ENCODE measurements around the gene RPS29.

DNA sequence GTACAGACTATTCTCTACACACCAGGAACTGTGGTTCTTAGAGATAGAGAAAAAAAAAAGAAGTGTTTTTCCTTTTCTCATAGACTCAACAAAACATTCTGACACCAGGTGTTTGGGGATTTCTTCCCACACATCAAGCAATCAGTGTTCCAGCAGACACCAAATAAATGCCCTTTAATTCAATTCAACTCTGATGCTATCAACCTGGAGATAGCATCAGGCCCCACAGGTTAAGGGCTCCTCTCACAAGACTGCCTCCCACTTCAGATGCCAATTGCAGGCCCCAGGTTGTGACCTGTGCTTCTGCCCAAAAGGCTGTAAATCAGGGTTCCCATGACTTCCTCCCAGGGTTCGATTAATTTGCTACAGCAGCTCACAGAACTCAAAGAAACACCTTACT lies 36.7 kb downstream of the RPS29 start:
- TF ChIP-seq, protein P1, sequence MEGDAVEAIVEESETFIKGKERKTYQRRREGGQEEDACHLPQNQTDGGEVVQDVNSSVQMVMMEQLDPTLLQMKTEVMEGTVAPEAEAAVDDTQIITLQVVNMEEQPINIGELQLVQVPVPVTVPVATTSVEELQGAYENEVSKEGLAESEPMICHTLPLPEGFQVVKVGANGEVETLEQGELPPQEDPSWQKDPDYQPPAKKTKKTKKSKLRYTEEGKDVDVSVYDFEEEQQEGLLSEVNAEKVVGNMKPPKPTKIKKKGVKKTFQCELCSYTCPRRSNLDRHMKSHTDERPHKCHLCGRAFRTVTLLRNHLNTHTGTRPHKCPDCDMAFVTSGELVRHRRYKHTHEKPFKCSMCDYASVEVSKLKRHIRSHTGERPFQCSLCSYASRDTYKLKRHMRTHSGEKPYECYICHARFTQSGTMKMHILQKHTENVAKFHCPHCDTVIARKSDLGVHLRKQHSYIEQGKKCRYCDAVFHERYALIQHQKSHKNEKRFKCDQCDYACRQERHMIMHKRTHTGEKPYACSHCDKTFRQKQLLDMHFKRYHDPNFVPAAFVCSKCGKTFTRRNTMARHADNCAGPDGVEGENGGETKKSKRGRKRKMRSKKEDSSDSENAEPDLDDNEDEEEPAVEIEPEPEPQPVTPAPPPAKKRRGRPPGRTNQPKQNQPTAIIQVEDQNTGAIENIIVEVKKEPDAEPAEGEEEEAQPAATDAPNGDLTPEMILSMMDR (IDR thresholded peaks at IDR 0.05) = no peak
- TF ChIP-seq EZH2phosphoT487 (IDR thresholded peaks at IDR 0.05) = no peak
- TF ChIP-seq EZH2 (IDR thresholded peaks at IDR 0.05) = no peak

Data from neural progenitor cell (in vitro differentiated cells).